Calu3 (cell line): ENCODE results near the gene GAL3ST3. TPM values are rescaled to one million over a fixed set of nuclear protein-coding genes. Genes with fewer than 3 reads are reported as not detected.
"Not testable (repeated sequence)": the region's sequence is repeated elsewhere in the genome, so short reads cannot be mapped to it uniquely, and the experiment has no call there.

Experiments
- Bru-seq: library from RNA; stranded (reverse); fragments of 400-500 nt; gene quantifications from one replicate; lab custom pipeline; 2021; lab: Mats Ljungman, UMichigan
- BruChase-seq, 2 experiments: library from RNA; stranded (reverse); fragments of 400-500 nt; gene quantifications; one replicate each; lab custom pipeline; 2021; lab: Mats Ljungman, UMichigan
- BruUV-seq: library from RNA; stranded (reverse); fragments of 400-500 nt; replicated peaks from 2 replicates; lab custom pipeline; 2021; lab: Mats Ljungman, UMichigan
- CTCF ChIA-PET: fragments of 300-600 bp; sonication (Branson Sonifier 250); formaldehyde crosslinking; loops from one replicate; lab custom pipeline; 2022; ENCODE audit warnings: antibody characterized with exemption; lab: Charles Lee
- DNase-seq: peaks from one replicate; pipeline ENCODE4 v3.0.0; 2022
- H3K27ac Mint-ChIP-seq: one replicate; pipeline ENCODE4 v1.8.0; 2022; ENCODE audit warnings: mixed read lengths; ENCODE audit not compliant: unreplicated experiment
- H3K27me3 Mint-ChIP-seq: one replicate; pipeline ENCODE4 v1.8.0; 2022; ENCODE audit warnings: mixed read lengths; ENCODE audit not compliant: unreplicated experiment
- H3K36me3 Mint-ChIP-seq: one replicate; pipeline ENCODE4 v1.8.0; 2022; ENCODE audit warnings: mild to moderate bottlenecking, moderate library complexity, mixed read lengths; ENCODE audit not compliant: insufficient read depth, unreplicated experiment
- H3K4me1 Mint-ChIP-seq: one replicate; pipeline ENCODE4 v1.8.0; 2022; ENCODE audit warnings: mild to moderate bottlenecking, low read depth, mixed read lengths; ENCODE audit not compliant: unreplicated experiment
- H3K4me3 Mint-ChIP-seq: one replicate; pipeline ENCODE4 v1.8.0; 2022; ENCODE audit warnings: mild to moderate bottlenecking, low read depth, moderate library complexity, mixed read lengths; ENCODE audit not compliant: unreplicated experiment
- H3K9me3 Mint-ChIP-seq: one replicate; pipeline ENCODE4 v1.8.0; 2022; ENCODE audit warnings: low read depth, mixed read lengths; ENCODE audit not compliant: unreplicated experiment
- intact Hi-C: fragments of 100-400 bp; cut with micrococcal nuclease; formaldehyde crosslinking; loops from one replicate; pipeline ENCODE4 v1.10.0; 2022; ENCODE audit not compliant: unreplicated experiment
- long read RNA-seq: library from polyadenylated mRNA; stranded (forward); transcript quantifications from one replicate; pipeline ENCODE4 v2.0.0, GENCODE V29; 2022
- total RNA-seq: library from RNA; stranded (reverse); gene quantifications from 2 replicates; pipeline ENCODE4 v1.2.3, GENCODE V29; 2022
- TF ChIP-seq, protein P1 (sequence below): fragments of 200-600 bp; IDR thresholded peaks from one replicate; pipeline ENCODE4 v1.8.0; 2022; ENCODE audit warnings: antibody characterized with exemption; ENCODE audit not compliant: unreplicated experiment

Gene GAL3ST3, protein sequence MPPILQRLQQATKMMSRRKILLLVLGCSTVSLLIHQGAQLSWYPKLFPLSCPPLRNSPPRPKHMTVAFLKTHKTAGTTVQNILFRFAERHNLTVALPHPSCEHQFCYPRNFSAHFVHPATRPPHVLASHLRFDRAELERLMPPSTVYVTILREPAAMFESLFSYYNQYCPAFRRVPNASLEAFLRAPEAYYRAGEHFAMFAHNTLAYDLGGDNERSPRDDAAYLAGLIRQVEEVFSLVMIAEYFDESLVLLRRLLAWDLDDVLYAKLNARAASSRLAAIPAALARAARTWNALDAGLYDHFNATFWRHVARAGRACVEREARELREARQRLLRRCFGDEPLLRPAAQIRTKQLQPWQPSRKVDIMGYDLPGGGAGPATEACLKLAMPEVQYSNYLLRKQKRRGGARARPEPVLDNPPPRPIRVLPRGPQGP
- total RNA-seq (not detected in 2 replicates), Bru-seq, nascent RNA (not detected), BruChase-seq, experiment 1, labeled RNA remaining after a 6-hour chase (percentile 9 among the genes with signal in this experiment), BruChase-seq, experiment 2, labeled RNA remaining after a 2-hour chase (not detected)
- long read RNA-seq = 0 reads

DNA sequence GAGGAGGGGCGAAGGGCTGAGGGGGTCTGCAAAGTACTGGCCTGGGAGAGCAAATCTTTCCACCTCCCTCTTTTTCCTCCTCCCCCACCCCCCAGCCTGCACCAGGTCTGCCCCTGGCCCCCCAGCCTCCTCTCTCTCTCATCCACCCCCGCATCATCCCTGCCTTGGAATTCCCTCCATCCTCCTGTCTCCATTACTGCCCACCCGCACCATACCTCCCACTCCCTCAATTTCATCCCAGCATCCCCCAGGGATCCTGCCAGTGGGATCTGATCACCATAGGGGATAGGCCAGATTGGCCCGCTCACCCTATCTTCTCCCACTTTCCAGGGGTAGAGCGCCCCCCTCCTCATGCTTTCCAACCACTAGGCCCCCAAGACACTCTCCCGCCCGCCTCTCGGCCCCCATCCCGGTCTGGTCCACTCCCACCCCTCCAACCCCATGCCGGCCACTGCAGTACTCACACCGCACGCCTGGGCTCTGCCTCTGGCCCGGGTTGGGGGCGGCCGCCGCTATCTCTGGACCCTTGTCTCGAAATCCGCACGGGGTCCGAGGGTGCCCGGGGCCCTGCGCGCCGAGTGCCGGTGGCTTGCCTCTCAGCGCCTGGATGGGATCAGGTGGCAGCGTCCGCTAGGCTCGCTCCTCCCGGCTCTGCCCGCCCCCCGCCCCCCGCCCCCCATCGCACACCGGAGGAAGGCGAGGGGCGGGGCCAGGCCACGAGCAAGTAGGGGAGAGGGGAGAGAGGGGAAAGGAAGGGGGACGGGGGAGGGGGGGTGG is at the start of gene GAL3ST3:
Gene GAL3ST3, minus strand, starts transcription at position 615 of the 777 bp plus-strand sequence. CDS start 3,746 bp downstream, outside the sequence.
- BruUV-seq = no TSS peak
- H3K27me3 Mint-ChIP-seq = peaks cover 33% of the 10 kb centered on the region
- DNase-seq = no peak
- intact Hi-C loops = no loop called here
- TF ChIP-seq, protein P1, sequence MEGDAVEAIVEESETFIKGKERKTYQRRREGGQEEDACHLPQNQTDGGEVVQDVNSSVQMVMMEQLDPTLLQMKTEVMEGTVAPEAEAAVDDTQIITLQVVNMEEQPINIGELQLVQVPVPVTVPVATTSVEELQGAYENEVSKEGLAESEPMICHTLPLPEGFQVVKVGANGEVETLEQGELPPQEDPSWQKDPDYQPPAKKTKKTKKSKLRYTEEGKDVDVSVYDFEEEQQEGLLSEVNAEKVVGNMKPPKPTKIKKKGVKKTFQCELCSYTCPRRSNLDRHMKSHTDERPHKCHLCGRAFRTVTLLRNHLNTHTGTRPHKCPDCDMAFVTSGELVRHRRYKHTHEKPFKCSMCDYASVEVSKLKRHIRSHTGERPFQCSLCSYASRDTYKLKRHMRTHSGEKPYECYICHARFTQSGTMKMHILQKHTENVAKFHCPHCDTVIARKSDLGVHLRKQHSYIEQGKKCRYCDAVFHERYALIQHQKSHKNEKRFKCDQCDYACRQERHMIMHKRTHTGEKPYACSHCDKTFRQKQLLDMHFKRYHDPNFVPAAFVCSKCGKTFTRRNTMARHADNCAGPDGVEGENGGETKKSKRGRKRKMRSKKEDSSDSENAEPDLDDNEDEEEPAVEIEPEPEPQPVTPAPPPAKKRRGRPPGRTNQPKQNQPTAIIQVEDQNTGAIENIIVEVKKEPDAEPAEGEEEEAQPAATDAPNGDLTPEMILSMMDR = no peak
- peaks cover 35% of the 10 kb centered on the region for H3K36me3 Mint-ChIP-seq
- no peak within 1 kb of the TSS for H3K27ac Mint-ChIP-seq
- no peaks in the 10 kb centered on the region for H3K9me3 Mint-ChIP-seq
- H3K4me1 Mint-ChIP-seq = peaks cover 30% of the 10 kb centered on the region
- CTCF ChIA-PET = no interaction called here
- no peak within 1 kb of the TSS for H3K4me3 Mint-ChIP-seq

DNA sequence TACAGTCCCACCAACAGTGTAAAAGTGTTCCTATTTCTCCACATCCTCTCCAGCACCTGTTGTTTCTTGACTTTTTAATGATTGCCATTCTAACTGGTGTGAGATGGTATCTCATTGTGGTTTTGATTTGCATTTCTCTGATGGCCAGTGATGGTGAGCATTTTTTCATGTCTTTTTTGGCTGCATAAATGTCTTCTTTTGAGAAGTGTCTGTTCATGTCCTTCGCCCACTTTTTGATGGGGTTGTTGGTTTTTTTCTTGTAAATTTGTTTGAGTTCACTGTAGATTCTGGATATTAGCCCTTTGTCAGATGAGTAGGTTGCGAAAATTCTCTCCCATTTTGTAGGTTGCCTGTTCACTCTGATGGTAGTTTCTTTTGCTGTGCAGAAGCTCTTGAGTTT is 43.2 kb upstream of the GAL3ST3 start:
- intact Hi-C loops, H3K27ac Mint-ChIP-seq, H3K4me3 Mint-ChIP-seq, H3K27me3 Mint-ChIP-seq, CTCF ChIA-PET, H3K9me3 Mint-ChIP-seq, BruUV-seq, DNase-seq, H3K36me3 Mint-ChIP-seq, H3K4me1 Mint-ChIP-seq: not testable (repeated sequence)

DNA sequence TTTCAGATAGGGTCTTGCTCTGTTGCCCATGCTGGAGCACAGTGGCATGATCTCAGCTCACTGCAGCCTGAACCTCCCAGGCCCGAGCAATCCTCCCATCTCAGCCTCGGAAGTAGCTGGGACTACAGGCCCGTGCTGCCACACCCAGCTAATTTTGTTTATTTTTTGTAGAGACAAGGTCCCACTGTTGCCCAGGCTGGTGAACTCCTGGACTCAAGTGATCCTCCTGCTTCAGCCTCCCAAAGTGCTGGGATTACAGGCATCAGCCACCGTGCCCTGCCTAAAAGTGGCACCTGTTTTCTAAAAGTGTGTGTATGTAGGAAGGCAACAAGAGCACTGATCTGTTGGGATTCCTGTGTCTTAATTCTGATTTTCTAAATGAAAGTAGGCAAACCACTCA is 41.3 kb upstream of the GAL3ST3 start:
- TF ChIP-seq, protein P1 = no peak
- H3K27ac Mint-ChIP-seq = no peak overlapping the region
- H3K4me3 Mint-ChIP-seq = no peak overlapping the region
- no TSS peak for BruUV-seq
- no peaks in the 10 kb centered on the region for H3K4me1 Mint-ChIP-seq
- CTCF ChIA-PET = interaction anchor here (0.7 kb wide), 2 partner anchors 202 to 287 kb away, joined by 3 to 5 read pairs; partner anchors contain the start of gene FIBP
- H3K27me3 Mint-ChIP-seq = no peaks in the 10 kb centered on the region
- H3K36me3 Mint-ChIP-seq = no peaks in the 10 kb centered on the region
- no peak for DNase-seq
- no peaks in the 10 kb centered on the region for H3K9me3 Mint-ChIP-seq
- intact Hi-C loops = no loop called here

DNA sequence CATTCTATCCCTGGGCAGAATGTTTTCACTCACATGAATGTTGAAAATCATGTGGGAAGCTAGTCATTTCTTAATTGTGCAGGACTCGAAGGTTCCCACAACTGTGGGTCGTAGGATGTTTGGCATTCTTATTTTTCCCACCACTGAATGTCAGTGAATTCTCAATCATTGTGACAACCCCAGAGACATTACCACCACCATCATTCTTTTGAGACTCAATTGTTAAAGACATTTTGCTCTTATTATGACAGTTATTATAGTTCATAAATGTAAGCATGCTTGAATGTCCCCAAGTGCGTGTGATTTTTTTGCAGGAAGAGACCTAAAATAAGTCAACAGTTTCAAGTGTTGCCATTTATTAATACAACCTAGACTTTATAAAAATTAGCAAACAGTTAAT is 40.1 kb upstream of the GAL3ST3 start:
- intact Hi-C loops = no loop called here
- TF ChIP-seq, protein P1 = no peak
- Mint-ChIP-seq H3K27me3 (no peaks in the 10 kb centered on the region), H3K9me3 (no peaks in the 10 kb centered on the region), H3K4me3 (no peak overlapping the region), H3K4me1 (peaks cover 9% of the 10 kb centered on the region), H3K36me3 (no peaks in the 10 kb centered on the region), H3K27ac (no peak overlapping the region)
- no TSS peak for BruUV-seq
- no peak for DNase-seq
- CTCF ChIA-PET = no interaction called here
